Gastroesophageal sphincter (tissue), 3 donors: Measurements from ENCODE around the gene ENTREP3.
"Not testable (repeated sequence)": the region's sequence is repeated elsewhere in the genome, so short reads cannot be mapped to it uniquely, and the experiment has no call there.

Experiments used
- CTCF ChIP-seq, 4 experiments: fragments of 200-600 bp in 2 of 4; fragments of 450-650 bp in 2 of 4; sonication (generic) in 1 of 4; IDR thresholded peaks; one replicate each; pipeline ENCODE4 v1.5.1; 2017 to 2019; ENCODE audit warnings: antibody characterized with exemption in 4 of 4, mild to moderate bottlenecking in 2 of 4, moderate library complexity in 2 of 4
- POLR2A ChIP-seq, 2 donors: fragments of 450-650 bp; IDR thresholded peaks; one replicate each; pipeline ENCODE4 v1.6.1; 2017; ENCODE audit warnings: antibody characterized with exemption in 2 of 2, mild to moderate bottlenecking in 2 of 2, moderate library complexity in 1 of 2
- POLR2AphosphoS5 ChIP-seq: sonication (generic); formaldehyde crosslinking; IDR thresholded peaks from one replicate; pipeline ENCODE4 v1.6.1; 2017; ENCODE audit warnings: antibody characterized with exemption

- not testable (repeated sequence) for TF ChIP-seq POLR2A (IDR thresholded peaks at IDR 0.05); CTCF (IDR thresholded peaks at IDR 0.05); POLR2AphosphoS5
Observed at GRCh38 chr1:155233502-155233901, 21.8 kb downstream of the ENTREP3 start.
